Limb (tissue), 2 donors: Measurements from ENCODE around the gene SRPRA.
A peak's percentile ranks its signal among the peaks of the same experiment; 100 is the strongest.
"Not testable (repeated sequence)": the region's sequence is repeated elsewhere in the genome, so short reads cannot be mapped to it uniquely, and the experiment has no call there.

ENCODE experiments used
- DNase-seq, 2 donors: peaks; one replicate each; pipeline ENCODE4 v3.0.0-alpha.2; 2016; ENCODE audit errors: extremely low spot score in 2 of 2

The SRPRA gene

GRCh38 chr11:126284829-126285228 is 16.1 kb upstream of the SRPRA start:
- no peak for DNase-seq

- DNase-seq: peak; percentile 45 to 79
These were observed 14.3 kb upstream of the SRPRA start, which contains the start of gene TIRAP for GRCh38 chr11:126282736-126283591. TSS of gene TIRAP (plus strand) at chr11:126283093. CDS start at chr11:126290895, 7,802 bp downstream.

- peak; percentile 49 to 73 for DNase-seq
These were observed 13.7 kb upstream of the SRPRA start for GRCh38 chr11:126282361-126282735.

GRCh38 chr11:126281666-126282175 is 13.0 kb upstream of the SRPRA start:
- no peak for DNase-seq

- DNase-seq: no peak
These were observed 12.6 kb upstream of the SRPRA start for GRCh38 chr11:126281245-126281644.

GRCh38 chr11:126280595-126280994 is 11.9 kb upstream of the SRPRA start:
- DNase-seq: no peak

GRCh38 chr11:126279191-126279590 is 10.5 kb upstream of the SRPRA start:
- no peak for DNase-seq

- no peak for DNase-seq
These were observed 9.1 kb upstream of the SRPRA start for GRCh38 chr11:126277780-126278179.

- DNase-seq: no peak
These were observed 8.6 kb upstream of the SRPRA start for GRCh38 chr11:126277322-126277721.

- no peak for DNase-seq
These were observed 361 bp downstream of the SRPRA start for GRCh38 chr11:126268361-126268707.

GRCh38 chr11:126267650-126268049 is 1.0 kb downstream of the SRPRA start:
- no peak for DNase-seq

GRCh38 chr11:126265811-126266210 is 2.9 kb downstream of the SRPRA start:
- DNase-seq: no peak

GRCh38 chr11:126263489-126263888 is 5.2 kb downstream of the SRPRA start:
- DNase-seq: no peak

GRCh38 chr11:126262216-126262615 is 6.5 kb downstream of the SRPRA start:
- DNase-seq: no peak

GRCh38 chr11:126257764-126258163 is 10.9 kb downstream of the SRPRA start:
- DNase-seq: no peak

GRCh38 chr11:126257144-126257543 is 11.6 kb downstream of the SRPRA start:
- no peak for DNase-seq

GRCh38 chr11:126256216-126256615 is 12.5 kb downstream of the SRPRA start:
- no peak for DNase-seq

- not testable (repeated sequence) for DNase-seq
These were observed 13.2 kb downstream of the SRPRA start for GRCh38 chr11:126255507-126255906.

GRCh38 chr11:126254819-126255218 is 13.9 kb downstream of the SRPRA start:
- no peak for DNase-seq

- DNase-seq: no peak
These were observed 15.4 kb downstream of the SRPRA start for GRCh38 chr11:126253265-126253664.

- DNase-seq: no peak
These were observed 22.1 kb downstream of the SRPRA start for GRCh38 chr11:126246636-126247035.

GRCh38 chr11:126233391-126233790 is 35.3 kb downstream of the SRPRA start:
- DNase-seq: no peak

- no peak for DNase-seq
These were observed 36.0 kb downstream of the SRPRA start for GRCh38 chr11:126232683-126233082.
